CD4-positive, alpha-beta T cell treated with Interleukin-10 for 1 hour (primary cell): ENCODE data around the gene KRTAP12-4.
"Not testable (repeated sequence)": the region's sequence is repeated elsewhere in the genome, so short reads cannot be mapped to it uniquely, and the experiment has no call there.

Experiments
- DNase-seq: peaks from one replicate; pipeline ENCODE4 v3.0.0-alpha.2; 2020

The KRTAP12-4 gene

DNA sequence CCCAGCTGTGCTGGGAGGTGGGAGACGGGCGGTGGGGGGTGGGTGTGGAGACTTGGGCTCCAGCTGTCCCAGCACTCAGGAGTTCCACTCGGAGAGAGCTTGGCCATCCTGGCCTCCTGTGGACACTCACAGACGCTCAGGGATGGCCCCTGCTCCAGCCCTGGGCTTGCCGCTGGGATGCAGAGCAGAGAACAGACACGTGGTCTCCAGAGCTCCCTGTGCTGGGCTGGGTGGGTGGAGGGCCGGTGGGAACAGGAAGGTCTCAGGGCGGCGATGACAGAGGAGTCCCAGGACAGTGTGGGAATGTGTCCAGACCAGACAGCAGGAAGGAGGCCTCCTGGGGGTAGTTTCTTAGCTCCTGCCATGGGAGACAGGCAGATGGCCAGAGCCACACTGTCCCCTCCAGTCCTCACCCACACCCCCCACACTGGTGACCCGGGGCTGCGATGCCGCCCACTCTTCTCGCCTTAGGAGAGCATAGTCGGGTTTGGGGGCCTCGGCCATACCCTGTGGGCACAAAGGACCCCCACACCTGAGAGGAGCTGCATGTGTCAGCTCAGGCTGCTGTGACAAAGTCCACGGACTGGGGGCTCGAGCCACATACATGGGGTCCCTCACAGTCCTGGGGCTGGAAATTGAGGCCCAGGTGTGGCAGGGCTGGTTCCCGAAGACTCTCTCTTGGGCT, 25.6 kb downstream of the KRTAP12-4 start:
- DNase-seq, result no peak

DNA sequence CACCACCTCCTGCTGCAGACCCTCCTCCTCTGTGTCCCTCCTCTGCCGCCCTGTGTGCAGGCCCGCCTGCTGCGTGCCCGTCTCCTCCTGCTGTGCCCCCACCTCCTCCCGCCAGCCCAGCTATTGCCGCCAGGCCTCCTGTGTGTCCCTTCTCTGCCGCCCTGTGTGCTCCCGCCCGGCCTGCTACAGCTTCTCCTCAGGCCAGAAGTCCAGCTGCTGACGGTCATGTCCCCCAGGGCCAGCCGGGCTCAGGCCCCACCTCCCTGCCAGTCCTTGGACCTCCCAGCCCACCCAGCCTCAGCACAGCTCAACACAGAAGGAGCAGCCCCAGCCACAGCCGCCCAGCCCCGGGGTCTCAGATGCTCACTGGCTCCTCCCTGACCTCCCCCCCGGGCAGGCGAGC, 26.6 kb downstream of the KRTAP12-4 start:
- not testable (repeated sequence) for DNase-seq

DNA sequence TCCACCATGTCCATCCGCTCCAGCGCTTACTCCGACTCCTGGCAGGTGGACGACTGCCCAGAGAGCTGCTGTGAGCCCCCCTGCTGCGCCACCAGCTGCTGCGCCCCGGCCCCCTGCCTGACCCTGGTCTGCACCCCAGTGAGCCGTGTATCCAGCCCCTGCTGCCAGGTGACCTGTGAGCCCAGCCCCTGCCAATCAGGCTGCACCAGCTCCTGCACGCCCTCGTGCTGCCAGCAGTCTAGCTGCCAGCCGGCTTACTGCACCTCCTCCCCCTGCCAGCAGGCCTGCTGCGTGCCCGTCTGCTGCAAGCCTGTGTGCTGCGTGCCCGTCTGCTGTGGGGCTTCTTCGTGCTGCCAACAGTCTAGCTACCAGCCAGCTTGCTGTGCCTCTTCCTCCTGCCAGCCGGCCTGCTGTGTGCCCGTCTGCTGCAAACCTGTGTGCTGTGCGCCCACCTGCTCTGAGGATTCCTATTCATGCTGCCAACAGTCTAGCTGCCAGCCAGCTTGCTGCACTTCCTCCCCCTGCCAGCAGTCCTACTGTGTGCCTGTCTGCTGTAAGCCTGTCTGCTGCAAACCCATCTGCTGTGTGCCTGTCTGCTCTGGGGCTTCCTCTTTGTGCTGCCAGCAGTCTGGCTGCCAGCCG, 27.2 kb downstream of the KRTAP12-4 start:
- not testable (repeated sequence) for DNase-seq

DNA sequence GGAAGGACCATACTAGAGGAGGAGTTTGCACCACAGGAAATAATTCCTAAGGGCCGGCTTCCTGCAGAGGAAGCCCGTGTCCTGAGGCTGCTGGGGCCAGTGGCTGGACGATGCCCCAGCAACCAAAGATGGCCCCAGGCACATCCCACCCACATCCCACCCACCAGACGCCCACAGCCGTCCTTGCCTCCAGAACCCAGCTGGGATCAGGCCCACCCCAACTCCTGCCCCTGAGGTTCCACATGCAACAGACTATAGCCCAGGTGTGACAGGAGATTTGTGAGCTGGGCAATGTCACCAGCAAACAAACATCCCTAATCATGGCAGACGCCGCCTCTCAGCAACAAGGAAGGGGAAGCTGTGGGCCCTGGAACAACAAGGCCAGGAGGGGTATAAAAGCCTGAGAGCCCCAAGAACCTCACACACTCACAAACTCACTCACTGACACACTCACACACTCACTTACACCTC, 27.8 kb downstream of the KRTAP12-4 start, which contains the start of gene KRTAP10-9:
TSS of gene KRTAP10-9 (plus strand) at position 421 of the 471 bp plus-strand sequence. CDS start 79 bp downstream, outside the sequence.
- no peak for DNase-seq

DNA sequence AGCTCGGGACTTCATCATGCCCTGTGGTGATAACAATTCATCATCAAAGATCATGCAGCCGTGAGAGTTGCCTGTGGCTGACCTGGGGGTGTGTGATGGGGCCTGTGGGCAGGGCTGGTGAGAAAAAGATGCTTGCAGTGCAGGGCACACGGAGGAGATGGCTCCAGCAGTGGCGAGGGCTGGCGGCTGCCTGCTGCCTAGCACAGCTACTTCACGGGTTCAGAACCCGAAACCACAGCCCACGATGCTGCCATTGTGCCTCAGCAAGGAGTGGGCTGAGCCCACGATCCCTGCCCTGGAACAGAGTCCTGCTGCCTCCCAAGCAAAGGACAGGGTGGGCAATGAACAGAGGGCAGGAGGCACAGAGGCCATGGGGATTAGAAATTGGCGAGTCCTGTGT, 28.2 kb downstream of the KRTAP12-4 start:
- peak; percentile 39 for DNase-seq

DNA sequence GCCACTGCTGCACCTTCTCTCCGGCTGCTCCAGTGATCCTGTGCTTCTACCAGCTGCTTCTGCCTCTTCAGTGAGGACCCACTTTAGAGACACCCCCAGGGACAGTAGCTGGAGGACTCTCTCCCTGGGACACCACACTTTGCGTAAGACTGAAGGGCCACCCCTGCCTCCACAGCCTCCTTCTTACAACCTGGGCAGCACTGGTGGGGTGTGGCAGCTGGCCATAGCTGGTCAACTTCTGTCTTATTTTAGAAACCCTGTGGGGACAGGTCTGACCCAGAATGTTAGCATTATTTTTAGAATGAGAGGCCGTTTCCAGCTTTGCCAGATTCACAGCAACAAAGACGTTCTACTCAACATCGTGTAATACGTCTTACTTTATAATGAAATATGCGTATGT, 28.7 kb downstream of the KRTAP12-4 start:
- DNase-seq, result no peak

DNA sequence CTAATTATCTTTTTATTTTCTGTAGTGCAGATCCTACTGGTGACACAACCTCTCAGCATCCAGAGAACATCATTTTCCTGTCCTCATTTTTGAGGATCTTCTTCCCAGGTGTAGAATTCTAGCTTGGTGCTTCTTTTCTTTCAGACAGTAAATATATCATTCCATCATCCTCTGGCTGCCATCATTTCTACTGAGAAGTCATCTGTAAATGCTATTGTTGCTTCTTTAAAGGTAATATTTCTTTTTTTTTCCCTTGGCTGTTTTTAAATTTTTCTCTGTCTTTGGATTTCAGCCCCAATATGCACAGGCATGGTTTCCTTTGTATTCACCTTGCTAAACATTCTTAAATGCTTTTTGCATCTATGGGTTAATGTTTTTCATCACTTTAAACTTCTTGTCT, 30.9 kb downstream of the KRTAP12-4 start:
- no peak for DNase-seq

DNA sequence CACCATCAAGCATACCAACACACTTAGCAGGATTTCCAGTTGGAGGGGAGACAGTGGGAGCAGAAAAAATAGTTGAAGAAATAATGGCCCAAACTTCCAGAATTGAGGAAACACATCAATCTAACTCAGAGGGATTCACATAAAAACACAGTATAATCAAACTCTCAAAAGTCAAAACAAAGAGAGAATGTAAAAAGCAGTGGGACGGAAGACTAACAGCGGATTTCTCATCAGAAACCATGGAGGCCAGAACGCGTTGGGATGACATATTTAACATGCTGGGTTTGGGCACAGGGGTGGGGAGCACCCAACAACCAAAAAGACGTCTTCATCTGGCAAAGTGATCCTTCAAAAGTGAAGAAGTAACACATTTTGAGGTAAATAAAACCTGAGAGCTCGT, 34.6 kb downstream of the KRTAP12-4 start:
- DNase-seq, result no peak

DNA sequence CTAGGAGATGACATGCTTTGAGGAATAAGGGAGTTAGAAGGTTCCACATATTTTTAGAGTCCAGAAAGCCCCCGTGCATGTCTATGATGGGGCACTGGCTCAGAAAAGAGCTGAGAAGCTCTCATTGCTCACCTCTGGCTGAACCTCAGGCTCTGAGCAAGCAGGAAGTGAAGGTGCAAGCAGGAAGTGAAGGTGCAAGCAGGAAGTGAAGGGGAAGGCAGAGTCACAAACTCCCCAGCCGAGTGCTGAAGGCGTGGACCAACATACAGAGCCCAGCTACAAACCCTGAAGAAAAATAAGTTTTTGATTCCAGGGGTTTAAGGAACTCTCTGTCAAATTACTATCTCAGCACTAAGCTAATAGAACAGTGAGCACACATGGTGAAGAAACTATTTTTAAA, 35.5 kb downstream of the KRTAP12-4 start:
- peak; percentile 76 for DNase-seq

DNA sequence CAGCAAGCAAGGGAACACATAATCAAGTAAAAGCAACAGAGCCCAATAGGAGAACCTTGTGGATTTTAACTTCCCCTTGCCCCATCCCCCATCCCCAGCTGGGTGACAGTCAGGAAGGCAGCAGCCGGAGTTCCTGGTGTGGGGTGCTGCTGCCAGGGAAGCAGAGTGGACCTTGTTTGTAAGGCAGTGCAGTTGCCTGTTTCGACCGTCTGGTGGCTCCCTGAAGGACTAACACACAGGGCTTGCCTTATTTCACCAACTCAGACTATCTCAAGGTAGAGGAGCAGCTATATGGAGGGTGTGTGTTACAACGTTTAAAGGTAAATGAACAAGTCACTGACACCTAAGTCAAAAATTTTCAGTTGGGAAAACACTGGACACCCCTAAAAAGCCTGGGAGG, 36.0 kb downstream of the KRTAP12-4 start:
- no peak for DNase-seq

DNA sequence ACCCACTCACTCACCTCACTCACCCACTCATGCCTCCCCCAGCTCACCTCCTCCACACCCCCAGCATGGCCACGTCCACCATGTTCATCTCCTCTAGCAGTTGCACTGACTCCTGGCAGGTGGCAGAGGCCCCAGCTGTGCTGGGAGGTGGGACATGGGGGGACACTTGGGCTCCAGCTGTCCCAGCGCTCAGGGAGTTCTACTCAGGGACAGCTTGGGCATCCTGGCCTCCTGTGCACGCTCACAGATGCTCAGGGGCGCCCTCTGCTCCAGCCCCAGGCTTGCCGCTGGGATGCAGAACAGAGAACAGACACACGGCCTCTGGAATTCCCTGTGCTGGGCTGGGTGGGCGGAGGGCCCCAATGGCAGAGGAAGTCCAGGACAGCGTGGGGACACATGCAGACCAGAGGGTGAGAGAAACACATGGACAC, 37.4 kb downstream of the KRTAP12-4 start:
- no peak for DNase-seq

DNA sequence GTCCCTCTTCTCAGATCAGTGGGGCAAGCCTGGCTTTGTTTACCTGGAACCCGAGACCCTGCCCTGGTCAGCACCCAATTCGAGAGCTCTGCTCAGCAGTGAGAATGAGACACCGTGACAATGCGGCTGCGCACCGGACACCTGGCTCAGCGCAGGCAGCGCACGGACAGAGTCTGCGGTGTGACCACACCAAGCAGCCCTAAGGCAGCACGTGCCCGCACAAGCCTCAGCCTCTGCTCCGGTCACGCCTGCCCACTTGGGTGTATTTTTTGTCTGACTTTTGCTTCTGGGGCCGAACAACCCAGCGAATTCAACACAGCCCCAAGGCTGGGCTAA, 37.9 kb downstream of the KRTAP12-4 start:
- no peak for DNase-seq

DNA sequence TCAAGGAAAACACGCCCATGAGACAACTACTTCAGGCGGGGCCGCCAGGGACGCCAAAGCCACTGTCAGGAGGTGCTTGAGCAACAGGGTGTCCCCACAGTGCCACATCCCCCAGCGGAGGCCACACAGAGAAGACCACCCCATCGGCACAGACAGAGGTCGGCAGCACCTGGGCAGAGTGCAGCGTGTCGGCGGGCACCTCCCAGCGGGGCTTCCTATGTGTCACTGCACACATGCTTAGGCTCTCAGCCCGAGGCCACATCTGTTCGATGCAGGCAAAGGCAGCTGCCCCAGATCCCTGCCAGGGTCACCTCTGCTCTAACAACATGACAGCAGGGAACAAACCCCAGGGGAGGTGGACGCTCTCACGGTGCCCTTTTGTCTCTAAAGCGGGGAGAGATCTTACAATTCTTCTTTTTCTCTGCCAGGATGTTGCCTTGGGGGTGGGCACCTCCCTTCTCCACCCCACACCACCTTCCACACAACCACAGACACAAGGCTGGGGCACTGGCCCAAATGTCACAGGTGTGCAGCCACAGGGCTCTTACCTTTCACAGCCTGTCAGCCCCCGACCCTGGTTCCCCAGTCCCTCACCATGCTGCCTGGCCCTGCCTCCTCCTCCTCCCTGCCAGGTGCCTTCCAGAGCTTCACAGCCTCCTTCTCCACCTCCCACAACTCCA, 38.4 kb downstream of the KRTAP12-4 start:
- DNase-seq, result no peak

DNA sequence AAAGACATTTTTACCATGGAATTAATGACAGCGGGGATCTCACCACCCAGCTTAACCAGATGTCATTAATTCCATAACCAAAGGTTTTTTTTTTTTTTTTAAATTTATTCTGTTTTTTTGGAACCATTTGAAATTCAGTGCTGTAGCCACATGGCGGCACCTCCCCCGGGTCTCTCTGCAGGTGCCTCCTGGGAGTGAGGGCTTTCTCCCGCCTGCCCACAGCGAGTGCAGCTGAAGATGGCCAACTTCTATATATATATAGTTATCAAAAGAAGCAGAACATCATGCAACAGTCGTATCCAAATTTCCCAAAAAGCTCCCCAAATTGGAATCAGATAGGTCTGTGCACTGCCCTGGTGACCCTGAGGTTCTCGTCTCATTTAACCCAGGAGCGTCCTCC, 39.0 kb downstream of the KRTAP12-4 start:
- DNase-seq, result no peak

DNA sequence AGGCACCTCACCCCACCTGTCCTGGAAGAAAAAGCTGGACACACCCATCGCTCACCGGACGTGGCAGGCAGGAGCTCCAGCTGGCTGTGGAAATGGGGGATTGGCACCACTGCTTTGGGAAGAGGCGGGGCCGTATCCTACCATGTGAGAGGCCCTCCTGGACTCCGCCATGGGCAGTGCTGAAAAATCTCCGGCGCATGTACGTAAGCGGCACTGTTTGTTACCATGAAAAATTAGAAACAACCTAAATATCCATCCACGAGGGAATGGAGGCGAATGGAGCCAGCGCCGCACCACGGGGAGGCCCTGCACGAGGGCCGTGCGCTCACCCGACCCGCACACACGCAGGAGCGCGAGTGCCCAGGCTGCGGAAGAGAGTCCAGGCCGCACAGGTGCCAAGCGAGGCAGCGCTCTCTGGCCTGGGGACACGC, 39.5 kb downstream of the KRTAP12-4 start:
- DNase-seq, result no peak

DNA sequence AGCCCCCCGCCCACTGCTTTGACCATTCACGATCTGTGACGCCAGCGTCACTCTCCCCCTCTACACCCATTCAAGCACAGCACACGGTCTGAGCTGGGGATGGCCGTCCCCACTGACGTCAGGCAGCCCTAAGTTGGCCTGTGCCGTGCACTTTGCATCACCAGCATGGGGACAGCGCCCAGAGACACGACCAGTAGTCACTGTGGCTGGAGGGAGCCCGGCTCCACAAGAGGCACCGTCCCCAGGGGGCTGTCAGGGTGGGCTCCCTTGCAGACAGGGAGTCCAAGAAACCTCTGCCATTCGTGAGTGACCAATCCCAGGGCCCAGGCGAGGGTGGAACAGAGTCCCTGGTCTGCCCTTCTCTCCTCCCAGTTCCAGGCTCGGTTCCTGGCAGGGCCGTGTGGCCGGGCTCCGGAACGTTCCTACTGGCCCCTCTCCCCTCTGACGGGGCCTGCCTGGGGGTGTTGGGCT, 40.3 kb downstream of the KRTAP12-4 start:
- no peak for DNase-seq

DNA sequence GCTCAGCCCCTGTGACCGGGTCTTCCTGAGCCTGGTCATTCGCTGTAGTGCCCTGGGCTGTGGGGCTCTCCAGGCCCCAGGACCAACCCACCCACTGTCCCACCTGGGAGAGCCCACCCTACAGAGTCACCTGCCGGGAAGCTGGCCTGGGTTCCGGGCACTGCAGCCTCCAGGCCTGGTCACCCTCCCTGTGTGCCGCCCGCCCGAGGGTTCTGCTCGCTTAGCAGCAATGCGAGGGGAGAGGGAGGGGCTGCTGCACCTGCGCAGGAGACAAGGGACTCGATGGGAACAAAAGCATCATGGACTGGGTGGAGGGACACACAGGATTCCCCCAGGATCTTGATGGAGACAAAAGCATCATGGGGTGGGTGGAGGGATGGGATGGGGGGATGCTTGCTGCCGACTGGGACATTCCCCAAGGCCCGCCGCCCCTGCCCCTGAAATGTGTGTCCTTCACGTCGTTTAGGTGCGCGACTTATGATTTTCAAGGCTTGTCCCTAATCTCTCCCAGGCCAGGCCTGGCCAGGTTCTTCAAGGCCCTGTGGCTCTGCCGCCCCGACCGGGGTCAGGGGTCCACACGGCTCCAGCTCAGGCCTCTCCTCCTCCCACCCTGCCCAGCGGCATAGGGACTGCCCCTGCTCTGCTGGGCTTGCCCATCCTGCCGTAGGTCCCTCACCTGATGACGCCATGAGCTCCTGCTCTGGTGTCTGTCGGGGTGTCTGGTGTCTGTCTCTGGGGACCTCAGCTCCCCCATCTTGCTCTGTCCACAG, 40.9 kb downstream of the KRTAP12-4 start:
- DNase-seq, result no peak

DNA sequence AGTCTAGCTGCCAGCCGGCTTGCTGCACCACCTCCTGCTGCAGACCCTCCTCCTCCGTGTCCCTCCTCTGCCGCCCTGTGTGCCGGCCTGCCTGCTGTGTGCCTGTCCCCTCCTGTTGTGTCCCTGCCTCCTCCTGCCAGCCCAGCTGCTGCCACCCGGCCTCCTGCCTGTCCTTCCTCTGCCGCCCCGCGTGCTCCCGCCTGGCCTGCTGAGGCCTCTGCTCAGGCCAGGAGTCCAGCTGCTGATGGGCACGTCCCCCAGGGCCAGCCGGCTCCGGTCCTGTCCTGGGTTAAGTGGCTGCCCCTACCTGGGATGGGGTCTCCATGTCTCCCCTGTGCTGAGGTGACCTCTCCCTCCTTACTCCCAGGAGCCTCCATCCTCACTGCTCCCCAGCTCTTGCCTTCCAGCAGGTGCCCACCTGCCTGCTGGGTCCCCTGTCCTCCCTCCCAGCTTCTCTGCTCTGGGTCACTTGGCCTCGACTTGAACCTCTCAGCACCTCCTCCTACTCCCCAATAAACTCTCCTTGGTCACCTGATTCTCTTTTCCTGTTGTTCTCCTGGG, 41.7 kb downstream of the KRTAP12-4 start:
- no peak for DNase-seq

DNA sequence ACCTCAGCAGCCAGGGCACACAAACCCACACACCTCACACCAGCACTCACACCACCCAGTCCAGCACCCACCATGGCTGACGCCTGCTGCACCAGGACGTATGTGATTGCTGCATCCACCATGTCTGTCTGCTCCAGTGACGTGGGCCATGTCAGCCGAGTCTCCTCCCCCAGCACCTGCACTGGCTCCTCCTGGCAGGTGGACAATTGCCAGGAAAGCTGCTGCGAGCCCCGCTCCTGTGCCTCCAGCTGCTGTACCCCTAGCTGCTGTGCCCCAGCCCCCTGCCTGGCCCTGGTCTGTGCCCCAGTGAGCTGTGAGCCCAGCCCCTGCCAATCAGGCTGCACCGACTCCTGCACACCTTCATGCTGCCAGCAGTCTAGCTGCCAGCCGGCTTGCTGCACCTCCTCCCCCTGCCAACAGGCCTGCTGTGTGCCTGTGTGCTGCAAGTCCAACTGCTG, 42.4 kb downstream of the KRTAP12-4 start, which contains the start of gene KRTAP10-8:
TSS of gene KRTAP10-8 (plus strand) at position 51 of the 458 bp plus-strand sequence. CDS start at position 73, 22 bp downstream.
- DNase-seq, result no peak

DNA sequence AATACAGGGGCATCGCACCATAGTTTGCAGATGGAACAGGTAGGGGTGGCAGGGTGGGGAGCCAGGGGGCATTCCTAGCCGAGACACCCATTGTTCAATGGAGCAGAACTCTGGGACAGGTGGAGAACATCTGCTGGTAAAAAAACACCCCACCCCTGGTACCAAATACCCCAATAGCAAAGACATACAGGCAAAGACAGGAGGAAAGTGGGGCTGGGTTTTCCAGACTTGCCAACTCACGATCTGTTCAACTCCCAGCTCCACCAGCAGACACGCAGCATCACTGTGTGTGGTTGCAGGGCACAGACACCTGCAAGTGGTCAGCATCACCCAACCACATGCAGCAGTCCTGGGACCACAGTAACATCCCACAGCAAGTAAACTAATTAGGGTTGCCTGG, 42.9 kb downstream of the KRTAP12-4 start:
- no peak for DNase-seq

DNA sequence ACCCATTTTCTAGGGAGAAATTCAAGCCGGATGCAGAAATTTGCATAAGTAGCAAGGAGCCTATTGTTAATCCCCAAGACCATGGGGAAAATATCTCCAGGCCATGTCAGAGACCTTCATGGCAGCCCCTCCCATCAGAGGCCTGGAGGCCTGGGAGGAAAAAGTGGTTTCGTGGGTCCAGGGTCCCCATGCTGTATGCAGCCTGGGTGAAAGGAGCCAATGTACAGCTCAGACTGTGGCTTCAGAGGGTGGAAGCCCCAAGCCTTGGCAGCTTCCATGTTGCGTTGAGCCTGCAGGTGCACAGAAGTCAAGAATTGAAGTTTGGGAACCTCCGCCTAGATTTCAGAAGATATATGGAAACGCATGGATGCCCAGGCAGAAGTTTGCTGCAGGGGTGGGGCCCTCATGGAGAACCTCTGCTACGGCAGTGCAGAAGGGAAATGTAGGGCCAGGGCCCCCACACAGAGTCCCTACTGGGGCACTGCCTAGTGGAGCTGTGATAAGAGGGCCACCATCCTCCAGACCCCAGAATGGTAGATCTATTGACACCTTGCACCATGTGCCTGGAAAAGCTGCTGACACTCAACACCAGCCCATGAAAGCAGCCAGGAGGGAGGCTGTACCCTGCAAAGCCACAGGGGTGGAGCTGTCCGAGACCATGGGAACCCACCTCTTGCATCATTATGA, 44.2 kb downstream of the KRTAP12-4 start:
- not testable (repeated sequence) for DNase-seq

DNA sequence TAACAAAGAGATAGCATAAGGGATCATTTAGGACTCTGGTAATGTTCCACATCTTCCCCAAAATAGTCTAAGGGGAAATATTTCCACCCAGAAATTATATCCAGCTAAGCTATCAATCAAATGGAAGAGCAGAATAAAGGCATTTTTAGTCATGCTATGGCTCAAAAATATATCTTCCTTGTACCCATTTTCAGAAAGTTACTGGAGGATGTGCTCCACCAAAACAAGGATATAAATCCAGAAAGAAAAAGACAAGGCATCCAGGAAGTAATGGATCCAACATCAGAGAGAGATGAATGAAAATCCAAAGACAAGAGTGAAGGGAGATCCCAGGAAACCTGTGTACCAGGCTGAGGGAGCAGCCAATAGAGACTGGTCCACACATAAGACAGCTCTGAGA, 45.3 kb downstream of the KRTAP12-4 start:
- no peak for DNase-seq
